Neutrophil (primary cell): ENCODE data around the gene CLIP1.

Source experiments
- H3K27ac ChIP-seq: fragments of 200-600 bp; sonication (generic); 2 replicates; pipeline ENCODE4 v1.5.1; 2016; ENCODE audit warnings: mild to moderate bottlenecking, moderate library complexity
- H3K27me3 ChIP-seq: fragments of 200-600 bp; sonication (generic); 2 replicates; pipeline ENCODE4 v1.6.0; 2016; ENCODE audit warnings: mild to moderate bottlenecking
- H3K36me3 ChIP-seq: fragments of 200-600 bp; sonication (generic); 2 replicates; pipeline ENCODE4 v1.5.1; 2017
- H3K4me1 ChIP-seq, 2 experiments: fragments of 200-600 bp in 1 of 2; sonication (generic) in 1 of 2; 1 replicate in 1 of 2; 2 replicates in 1 of 2; pipeline versions ENCODE4 v1.5.1 to v1.6.1; 2013 to 2016; ENCODE audit warnings: low read depth in 1 of 2, low read length in 1 of 2, mild to moderate bottlenecking in 1 of 2, moderate library complexity in 1 of 2; ENCODE audit not compliant: control insufficient read depth in 1 of 2, insufficient read depth in 1 of 2
- H3K4me3 ChIP-seq, 2 experiments: fragments of 200-600 bp in 1 of 2; sonication (generic) in 1 of 2; 1 replicate in 1 of 2; 2 replicates in 1 of 2; pipeline ENCODE4 v1.5.1; 2013 to 2016; ENCODE audit warnings: low read depth in 1 of 2, low read length in 1 of 2, mild to moderate bottlenecking in 1 of 2, moderate library complexity in 1 of 2
- H3K9me3 ChIP-seq: fragments of 200-600 bp; sonication (generic); 2 replicates; pipeline ENCODE4 v1.5.1; 2016
- TF ChIP-seq, protein P1 (sequence below): fragments of 200-600 bp; sonication (generic); IDR thresholded peaks from 2 replicates; pipeline ENCODE4 v1.5.1; 2016; ENCODE audit warnings: antibody characterized with exemption

The CLIP1 gene

DNA sequence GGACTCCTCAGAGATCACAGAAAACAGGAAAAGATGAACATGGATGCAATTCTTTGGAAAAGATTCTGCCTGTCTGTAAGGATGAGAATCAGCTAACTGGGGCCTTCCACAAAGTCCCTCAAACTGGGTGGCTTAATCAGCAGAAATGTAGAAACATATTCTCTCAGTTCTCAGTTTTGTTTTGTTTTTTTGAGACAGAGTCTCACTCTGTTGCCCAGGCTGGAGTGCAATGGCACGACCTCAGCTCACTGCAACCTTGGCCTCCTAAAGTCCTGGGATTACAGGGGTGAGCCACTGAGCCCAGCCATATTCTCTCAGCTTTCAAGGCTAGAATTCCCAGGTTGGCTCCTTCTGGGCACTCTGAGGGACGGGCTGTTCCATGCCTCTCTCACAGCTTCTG, 38.2 kb upstream of the CLIP1 start:
- H3K4me3 ChIP-seq: no peak overlapping the region
- no peaks in the 10 kb centered on the region for H3K27me3 ChIP-seq
- no peaks in the 10 kb centered on the region for H3K9me3 ChIP-seq
- H3K27ac ChIP-seq: no peak overlapping the region
- no peaks in the 10 kb centered on the region for H3K36me3 ChIP-seq
- H3K4me1 ChIP-seq: no peaks in the 10 kb centered on the region
- TF ChIP-seq, protein P1, sequence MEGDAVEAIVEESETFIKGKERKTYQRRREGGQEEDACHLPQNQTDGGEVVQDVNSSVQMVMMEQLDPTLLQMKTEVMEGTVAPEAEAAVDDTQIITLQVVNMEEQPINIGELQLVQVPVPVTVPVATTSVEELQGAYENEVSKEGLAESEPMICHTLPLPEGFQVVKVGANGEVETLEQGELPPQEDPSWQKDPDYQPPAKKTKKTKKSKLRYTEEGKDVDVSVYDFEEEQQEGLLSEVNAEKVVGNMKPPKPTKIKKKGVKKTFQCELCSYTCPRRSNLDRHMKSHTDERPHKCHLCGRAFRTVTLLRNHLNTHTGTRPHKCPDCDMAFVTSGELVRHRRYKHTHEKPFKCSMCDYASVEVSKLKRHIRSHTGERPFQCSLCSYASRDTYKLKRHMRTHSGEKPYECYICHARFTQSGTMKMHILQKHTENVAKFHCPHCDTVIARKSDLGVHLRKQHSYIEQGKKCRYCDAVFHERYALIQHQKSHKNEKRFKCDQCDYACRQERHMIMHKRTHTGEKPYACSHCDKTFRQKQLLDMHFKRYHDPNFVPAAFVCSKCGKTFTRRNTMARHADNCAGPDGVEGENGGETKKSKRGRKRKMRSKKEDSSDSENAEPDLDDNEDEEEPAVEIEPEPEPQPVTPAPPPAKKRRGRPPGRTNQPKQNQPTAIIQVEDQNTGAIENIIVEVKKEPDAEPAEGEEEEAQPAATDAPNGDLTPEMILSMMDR: no peak

DNA sequence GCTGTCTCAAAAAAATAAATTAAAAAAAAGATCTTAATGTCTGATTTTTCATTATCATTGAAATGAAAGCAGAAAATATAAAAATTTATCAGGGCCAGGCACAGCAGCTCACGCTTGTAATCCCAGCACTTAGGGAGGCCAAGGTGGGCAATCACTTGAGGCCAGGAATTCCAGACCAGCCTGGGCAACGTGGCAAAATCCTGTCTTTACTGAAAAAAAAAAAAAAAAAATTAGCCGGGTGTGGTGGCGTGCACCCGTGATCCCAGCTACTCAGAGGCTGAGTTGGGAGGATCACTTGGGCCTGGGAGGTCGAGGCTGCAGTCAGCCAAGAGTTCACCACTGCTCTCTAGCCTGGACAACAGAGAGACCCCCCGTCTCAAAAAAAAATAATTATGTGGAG, 37.6 kb upstream of the CLIP1 start:
- Histone ChIP-seq H3K4me3 (no peak overlapping the region), H3K9me3 (no peaks in the 10 kb centered on the region), H3K36me3 (no peaks in the 10 kb centered on the region), H3K27ac (no peak overlapping the region), H3K4me1 (no peaks in the 10 kb centered on the region), H3K27me3 (no peaks in the 10 kb centered on the region)
- TF ChIP-seq, protein P1: no peak

DNA sequence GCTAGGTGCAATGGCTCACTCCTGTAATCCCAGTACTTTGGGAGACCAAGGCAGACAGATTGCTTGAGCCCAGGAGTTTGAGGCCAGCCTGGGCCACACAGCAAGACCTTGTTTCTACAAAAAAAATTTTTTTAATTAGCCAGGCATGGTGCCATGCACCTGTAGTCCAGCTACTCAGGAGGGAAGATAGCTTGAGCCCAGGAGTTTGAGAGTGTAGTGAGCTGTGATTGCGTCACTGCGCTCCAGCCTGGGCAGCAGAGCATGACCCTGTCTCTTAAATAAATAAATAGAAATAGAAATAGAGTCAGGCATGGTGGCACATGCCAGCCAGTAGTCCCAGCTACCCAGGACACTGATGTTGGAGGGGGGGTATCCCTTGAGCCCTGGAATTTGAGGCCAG, 36.7 kb upstream of the CLIP1 start:
- Histone ChIP-seq H3K9me3 (no peaks in the 10 kb centered on the region), H3K27ac (no peak overlapping the region), H3K4me1 (no peaks in the 10 kb centered on the region), H3K36me3 (no peaks in the 10 kb centered on the region), H3K4me3 (no peak overlapping the region), H3K27me3 (no peaks in the 10 kb centered on the region)
- TF ChIP-seq, protein P1: no peak

- Histone ChIP-seq H3K4me3 (no peak overlapping the region), H3K27ac (no peak overlapping the region), H3K4me1 (peaks cover 0 to 4% of the 10 kb centered on the region in 2 experiments), H3K36me3 (no peaks in the 10 kb centered on the region), H3K9me3 (no peaks in the 10 kb centered on the region), H3K27me3 (no peaks in the 10 kb centered on the region)
- TF ChIP-seq, protein P1: no peak
Observed at GRCh38 chr12:122458105-122459035, 35.9 kb upstream of the CLIP1 start.

DNA sequence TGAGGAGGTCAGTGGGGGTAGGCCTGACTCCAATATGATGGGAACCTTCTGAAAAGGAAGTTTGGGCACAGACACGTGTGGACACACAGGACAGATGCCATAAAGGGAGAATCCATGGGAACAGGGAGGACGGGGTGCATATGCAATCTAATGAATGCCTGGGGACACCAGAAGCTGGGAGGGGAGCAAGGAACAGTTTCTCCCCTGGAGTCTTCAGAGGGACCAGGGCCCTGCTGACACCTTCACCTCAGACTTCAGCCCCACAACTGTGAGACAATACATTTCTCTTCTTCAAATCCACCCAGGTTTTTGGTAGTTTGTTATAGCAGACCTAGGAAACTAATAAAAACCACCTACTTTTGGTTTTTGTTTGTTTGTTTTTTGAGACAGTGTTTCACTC, 35.2 kb upstream of the CLIP1 start:
- TF ChIP-seq, protein P1: no peak
- Histone ChIP-seq H3K27me3 (no peaks in the 10 kb centered on the region), H3K4me3 (no peak overlapping the region), H3K36me3 (no peaks in the 10 kb centered on the region), H3K27ac (no peak overlapping the region), H3K9me3 (no peaks in the 10 kb centered on the region), H3K4me1 (peaks cover 0 to 4% of the 10 kb centered on the region in 2 experiments)
